NCI-H1694 (cell line): ENCODE measurements around the gene IFT57.

Experiments
- DNase-seq: peaks from one replicate; lab custom pipeline; 2025; lab: John Stamatoyannopoulos, UW

IFT57 gene

GRCh38 chr3:108219336-108219735 lies 2.9 kb downstream of the IFT57 start:
- DNase-seq: no peak

- DNase-seq: no peak
Measured at GRCh38 chr3:108218811-108219210, 3.4 kb downstream of the IFT57 start.

- DNase-seq: no peak
Measured at GRCh38 chr3:108215871-108216270, 6.4 kb downstream of the IFT57 start.

GRCh38 chr3:108209579-108209978 lies 12.6 kb downstream of the IFT57 start:
- DNase-seq: no peak

- no peak for DNase-seq
Measured at GRCh38 chr3:108208831-108209230, 13.4 kb downstream of the IFT57 start.

GRCh38 chr3:108202834-108203233 lies 19.4 kb downstream of the IFT57 start:
- DNase-seq: no peak

- DNase-seq: no peak
Measured at GRCh38 chr3:108202080-108202479, 20.1 kb downstream of the IFT57 start.

- no peak for DNase-seq
Measured at GRCh38 chr3:108201258-108201657, 21.0 kb downstream of the IFT57 start.

GRCh38 chr3:108200578-108200977 lies 21.6 kb downstream of the IFT57 start:
- no peak for DNase-seq

- DNase-seq: no peak
Measured at GRCh38 chr3:108200024-108200423, 22.2 kb downstream of the IFT57 start.

GRCh38 chr3:108191394-108191793 lies 30.8 kb downstream of the IFT57 start:
- no peak for DNase-seq

- no peak for DNase-seq
Measured at GRCh38 chr3:108190346-108190745, 31.9 kb downstream of the IFT57 start.

GRCh38 chr3:108189440-108189839 lies 32.8 kb downstream of the IFT57 start:
- DNase-seq: no peak

GRCh38 chr3:108185536-108185935 lies 36.7 kb downstream of the IFT57 start:
- no peak for DNase-seq

GRCh38 chr3:108184824-108185223 lies 37.4 kb downstream of the IFT57 start:
- DNase-seq: no peak

- DNase-seq: no peak
Measured at GRCh38 chr3:108183971-108184370, 38.3 kb downstream of the IFT57 start.

- DNase-seq: no peak
Measured at GRCh38 chr3:108183181-108183580, 39.0 kb downstream of the IFT57 start.

- no peak for DNase-seq
Measured at GRCh38 chr3:108182339-108182738, 39.9 kb downstream of the IFT57 start.

GRCh38 chr3:108181172-108181571 lies 41.1 kb downstream of the IFT57 start:
- no peak for DNase-seq

GRCh38 chr3:108180194-108180593 lies 42.0 kb downstream of the IFT57 start:
- no peak for DNase-seq

GRCh38 chr3:108178676-108179075 lies 43.5 kb downstream of the IFT57 start:
- no peak for DNase-seq

- DNase-seq: no peak
Measured at GRCh38 chr3:108177536-108177935, 44.7 kb downstream of the IFT57 start.

- DNase-seq: no peak
Measured at GRCh38 chr3:108175352-108175751, 46.9 kb downstream of the IFT57 start.

- DNase-seq: no peak
Measured at GRCh38 chr3:108171106-108171505, 51.1 kb downstream of the IFT57 start.

- no peak for DNase-seq
Measured at GRCh38 chr3:108164391-108164790, 57.8 kb downstream of the IFT57 start.
